ENCODE data around the gene ASB16.
A peak's percentile ranks its signal among the peaks of the same experiment; 100 is the strongest.
"Not testable (repeated sequence)": the region's sequence is repeated elsewhere in the genome, so short reads cannot be mapped to it uniquely, and the experiment has no call there.

ASB16 gene

DNA sequence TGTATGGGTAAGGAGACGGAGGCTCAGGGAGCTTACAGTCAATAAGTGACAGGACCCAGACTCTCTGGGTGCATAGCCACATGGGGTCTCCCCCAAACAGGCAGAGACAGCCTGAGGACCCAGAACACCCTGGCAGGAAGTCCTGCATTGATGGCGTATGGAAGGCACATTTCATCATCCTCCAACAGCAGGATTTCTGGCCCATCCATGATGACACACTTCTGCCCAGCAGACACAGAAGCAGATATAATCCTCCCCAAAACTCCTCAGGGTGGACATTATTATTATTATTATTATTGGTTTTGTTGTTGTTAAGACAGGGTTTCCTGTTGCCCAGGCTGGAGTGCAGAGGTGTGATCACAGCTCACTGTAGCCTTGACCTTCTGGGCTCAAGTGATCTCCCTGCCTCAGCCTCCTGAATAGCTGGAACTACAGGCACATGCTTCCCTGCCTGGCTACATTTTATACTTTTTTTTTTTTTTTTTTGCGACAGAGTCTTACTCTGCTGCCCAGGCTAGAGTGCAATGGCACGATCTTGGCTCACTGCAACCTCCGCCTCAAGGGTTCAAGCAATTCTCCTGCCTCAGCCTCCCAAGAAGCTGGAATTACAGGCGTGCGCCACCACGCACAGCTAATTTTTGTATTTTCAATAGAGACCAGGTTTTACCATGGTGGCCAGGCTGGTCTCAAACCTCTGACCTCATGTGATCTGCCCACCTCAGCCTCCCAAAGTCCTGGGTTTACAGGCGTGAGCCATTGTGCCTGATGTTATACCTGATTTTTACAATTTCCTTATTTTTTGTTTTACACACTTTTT, 35.5 kb upstream of the ASB16 start:
- no peaks in the 10 kb centered on the region for H3K27me3 ChIP-seq (ENCODE audit: control insufficient read depth in 3 of 3, insufficient read depth in 3 of 3, low read depth in 1 of 3, low read length in 3 of 3)

DNA sequence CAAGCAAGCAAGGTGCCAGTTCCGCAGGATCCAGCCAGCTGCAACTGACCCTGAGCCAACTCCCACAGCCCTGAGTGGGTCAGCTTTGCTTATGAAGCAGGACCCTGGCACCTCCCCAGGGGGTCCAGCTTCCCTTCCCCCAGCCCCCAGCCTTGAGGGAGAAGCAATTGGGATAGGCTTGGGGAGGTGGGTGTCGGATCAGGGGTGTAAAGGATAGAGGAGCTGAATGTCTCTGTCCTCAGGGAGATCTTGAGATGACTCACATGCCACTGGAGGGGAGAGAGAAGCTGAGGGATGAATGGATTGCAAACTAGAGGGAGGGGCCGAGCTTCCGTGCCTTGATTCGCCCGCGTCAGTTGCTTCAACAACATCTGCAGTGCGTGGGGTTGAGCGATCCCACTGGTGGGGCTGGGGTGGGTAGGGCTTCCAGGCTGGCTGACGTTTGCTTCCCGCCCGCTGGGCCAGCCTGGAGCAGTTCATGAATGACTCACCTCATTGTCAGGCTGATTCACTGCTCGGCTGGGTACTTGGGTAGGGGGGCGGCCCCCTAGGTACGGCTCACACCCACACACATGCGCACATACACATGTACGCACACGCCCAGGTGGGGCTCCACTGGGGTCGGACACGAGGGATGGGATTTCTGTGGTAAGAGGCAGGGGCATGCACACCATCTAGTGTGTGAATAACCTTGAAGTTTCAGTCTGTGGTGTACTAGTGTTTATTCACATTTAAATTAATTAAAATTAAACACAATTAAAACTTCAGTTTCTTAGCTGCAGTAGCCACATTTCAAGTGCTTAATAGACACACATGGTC, 32.4 kb upstream of the ASB16 start:
- Histone ChIP-seq H4K8ac (ENCODE audit: low read depth, low read length) (peak overlapping the region; percentile 4), H3K23ac (ENCODE audit: low read depth, low read length, poor library complexity) (no peak overlapping the region), H3K27me3 (ENCODE audit: control insufficient read depth in 3 of 3, insufficient read depth in 3 of 3, low read depth in 1 of 3, low read length in 3 of 3) (no peaks in the 10 kb centered on the region), H3K79me1 (ENCODE audit: low read depth, low read length) (peaks cover 5% of the 10 kb centered on the region), H3K14ac (ENCODE audit: low read length) (no peak overlapping the region), H3K4me1 (ENCODE audit: control insufficient read depth in 2 of 2, insufficient read depth in 1 of 2, low read depth in 1 of 2, low read length in 2 of 2) (peaks cover 13 to 18% of the 10 kb centered on the region in 2 donors), H2BK5ac (ENCODE audit: low read length) (no peak overlapping the region), H3K4ac (ENCODE audit: low read length) (no peak overlapping the region), H3K18ac (ENCODE audit: low read length) (peak overlapping the region; percentile 76), H3K9ac (ENCODE audit: low read depth, low read length, poor library complexity) (no peak overlapping the region), H4K91ac (ENCODE audit: low read depth, low read length, poor library complexity) (no peak overlapping the region), H2BK12ac (ENCODE audit: low read length) (peak overlapping the region; percentile 48), H2BK15ac (ENCODE audit: low read length) (no peak overlapping the region), H2AK5ac (ENCODE audit: low read depth, low read length) (no peak overlapping the region), H3K9me3 (replicated peaks in 1 of 2; ENCODE audit: control insufficient read depth in 2 of 2, insufficient read depth in 1 of 2, low read depth in 1 of 2, low read length in 2 of 2) (no peaks in the 10 kb centered on the region), H3K27ac (replicated peaks; ENCODE audit: low read length) (peak overlapping the region; percentile 1), H3K36me3 (replicated peaks in 1 of 2; ENCODE audit: control insufficient read depth in 2 of 2, insufficient read depth in 2 of 2, low read length in 2 of 2) (no peaks in the 10 kb centered on the region), H2AFZ (ENCODE audit: low read length) (peak overlapping the region; percentile 90), H2BK120ac (ENCODE audit: low read depth, low read length) (no peak overlapping the region), H3K4me3 (ENCODE audit: low read length in 2 of 2) (peak overlapping the region; percentile 5 to 35), H3K4me2 (ENCODE audit: insufficient read depth, low read length, poor library complexity, severe bottlenecking) (peak overlapping the region; percentile 29)
- WGBS, 2 donors (ENCODE audit: extremely low coverage in 2 of 2, insufficient read length in 2 of 2, insufficient replicate concordance in 1 of 2): no CpG with 5 or more reads among the region's 20 CpGs
- DNase-seq (ENCODE audit: low spot score): peak; percentile 51

More for the DNA sequence above, 35.5 kb upstream of the ASB16 start:
- H3K4ac ChIP-seq (ENCODE audit: low read length): no peak overlapping the region
- H3K4me1 ChIP-seq (ENCODE audit: control insufficient read depth in 2 of 2, insufficient read depth in 1 of 2, low read depth in 1 of 2, low read length in 2 of 2): peaks cover 12 to 17% of the 10 kb centered on the region in 2 donors
- no peak overlapping the region for H4K91ac ChIP-seq (ENCODE audit: low read depth, low read length, poor library complexity)
- no peaks in the 10 kb centered on the region for H3K36me3 ChIP-seq (replicated peaks in 1 of 2; ENCODE audit: control insufficient read depth in 2 of 2, insufficient read depth in 2 of 2, low read length in 2 of 2)
- no peak overlapping the region for H2AK5ac ChIP-seq (ENCODE audit: low read depth, low read length)
- H3K4me2 ChIP-seq (ENCODE audit: insufficient read depth, low read length, poor library complexity, severe bottlenecking): no peak overlapping the region
- no peak overlapping the region for H3K9ac ChIP-seq (ENCODE audit: low read depth, low read length, poor library complexity)
- H3K4me3 ChIP-seq (ENCODE audit: low read length in 2 of 2): no peak overlapping the region
- H3K79me1 ChIP-seq (ENCODE audit: low read depth, low read length): no peaks in the 10 kb centered on the region
- no peak overlapping the region for H3K18ac ChIP-seq (ENCODE audit: low read length)
- no peak overlapping the region for H2BK120ac ChIP-seq (ENCODE audit: low read depth, low read length)
- no peak overlapping the region for H2BK5ac ChIP-seq (ENCODE audit: low read length)
- no peak overlapping the region for H3K14ac ChIP-seq (ENCODE audit: low read length)
- no peak overlapping the region for H2AFZ ChIP-seq (ENCODE audit: low read length)
- no peak overlapping the region for H2BK15ac ChIP-seq (ENCODE audit: low read length)
- no CpG with 5 or more reads among the region's 9 CpGs for WGBS, 2 donors (ENCODE audit: extremely low coverage in 2 of 2, insufficient read length in 2 of 2, insufficient replicate concordance in 1 of 2)
- no peak overlapping the region for H3K23ac ChIP-seq (ENCODE audit: low read depth, low read length, poor library complexity)
- DNase-seq (ENCODE audit: low spot score): no peak
- no peak overlapping the region for H3K27ac ChIP-seq (replicated peaks; ENCODE audit: low read length)
- no peak overlapping the region for H4K8ac ChIP-seq (ENCODE audit: low read depth, low read length)
- H3K9me3 ChIP-seq (replicated peaks in 1 of 2; ENCODE audit: control insufficient read depth in 2 of 2, insufficient read depth in 1 of 2, low read depth in 1 of 2, low read length in 2 of 2): no peaks in the 10 kb centered on the region
- H2BK12ac ChIP-seq (ENCODE audit: low read length): no peak overlapping the region

DNA sequence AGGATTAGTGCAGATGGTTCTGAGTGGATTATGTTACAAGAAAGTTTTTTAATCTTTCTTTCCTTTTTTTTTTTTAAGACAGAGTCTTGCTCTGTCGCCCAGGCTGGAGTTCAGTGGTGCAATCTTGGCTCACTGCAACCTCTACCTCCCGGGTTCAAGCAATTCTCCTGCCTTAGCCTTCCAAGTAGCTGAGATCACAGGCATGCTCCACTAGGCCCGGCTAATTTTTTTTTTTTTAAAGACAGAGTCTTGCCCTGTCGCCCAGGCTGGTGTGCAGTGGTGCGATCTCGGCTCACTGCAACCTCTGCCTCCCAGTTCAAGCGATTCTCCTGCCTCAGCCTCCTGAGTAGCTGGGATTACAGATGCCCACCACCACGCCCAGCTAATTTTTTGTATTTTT, 26.6 kb upstream of the ASB16 start:
- H3K4me1 ChIP-seq (ENCODE audit: control insufficient read depth in 2 of 2, insufficient read depth in 1 of 2, low read depth in 1 of 2, low read length in 2 of 2); H2BK12ac ChIP-seq (ENCODE audit: low read length); H3K14ac ChIP-seq (ENCODE audit: low read length); H4K91ac ChIP-seq (ENCODE audit: low read depth, low read length, poor library complexity); H3K18ac ChIP-seq (ENCODE audit: low read length); DNase-seq (ENCODE audit: low spot score); H3K79me1 ChIP-seq (ENCODE audit: low read depth, low read length); H2BK15ac ChIP-seq (ENCODE audit: low read length); H3K23ac ChIP-seq (ENCODE audit: low read depth, low read length, poor library complexity); H2AK5ac ChIP-seq (ENCODE audit: low read depth, low read length); H3K9ac ChIP-seq (ENCODE audit: low read depth, low read length, poor library complexity); H3K4me3 ChIP-seq (ENCODE audit: low read length in 2 of 2); H3K9me3 ChIP-seq (replicated peaks in 1 of 2; ENCODE audit: control insufficient read depth in 2 of 2, insufficient read depth in 1 of 2, low read depth in 1 of 2, low read length in 2 of 2); H3K4ac ChIP-seq (ENCODE audit: low read length); H2BK5ac ChIP-seq (ENCODE audit: low read length); H2AFZ ChIP-seq (ENCODE audit: low read length); H3K27ac ChIP-seq (replicated peaks; ENCODE audit: low read length); H3K27me3 ChIP-seq (ENCODE audit: control insufficient read depth in 3 of 3, insufficient read depth in 3 of 3, low read depth in 1 of 3, low read length in 3 of 3); H3K4me2 ChIP-seq (ENCODE audit: insufficient read depth, low read length, poor library complexity, severe bottlenecking); H4K8ac ChIP-seq (ENCODE audit: low read depth, low read length); H2BK120ac ChIP-seq (ENCODE audit: low read depth, low read length): not testable (repeated sequence)
- no CpG with 5 or more reads among the region's 8 CpGs for WGBS, 2 donors (ENCODE audit: extremely low coverage in 2 of 2, insufficient read length in 2 of 2, insufficient replicate concordance in 1 of 2)
- peaks cover 22 to 41% of the 10 kb centered on the region in 2 donors for H3K36me3 ChIP-seq (replicated peaks in 1 of 2; ENCODE audit: control insufficient read depth in 2 of 2, insufficient read depth in 2 of 2, low read length in 2 of 2)

Data from neuronal stem cell (in vitro differentiated cells).